Activated T-cell treated with anti-CD3 and anti-CD28 coated beads for 4 hours (primary cell): ENCODE results near the gene MYO18A.
A peak's percentile ranks its signal among the peaks of the same experiment; 100 is the strongest.
"Not testable (repeated sequence)": the region's sequence is repeated elsewhere in the genome, so short reads cannot be mapped to it uniquely, and the experiment has no call there.

Experiments used
- DNase-seq: peaks from one replicate; pipeline ENCODE4 v3.0.0-alpha.2; 2020

Gene MYO18A

DNA sequence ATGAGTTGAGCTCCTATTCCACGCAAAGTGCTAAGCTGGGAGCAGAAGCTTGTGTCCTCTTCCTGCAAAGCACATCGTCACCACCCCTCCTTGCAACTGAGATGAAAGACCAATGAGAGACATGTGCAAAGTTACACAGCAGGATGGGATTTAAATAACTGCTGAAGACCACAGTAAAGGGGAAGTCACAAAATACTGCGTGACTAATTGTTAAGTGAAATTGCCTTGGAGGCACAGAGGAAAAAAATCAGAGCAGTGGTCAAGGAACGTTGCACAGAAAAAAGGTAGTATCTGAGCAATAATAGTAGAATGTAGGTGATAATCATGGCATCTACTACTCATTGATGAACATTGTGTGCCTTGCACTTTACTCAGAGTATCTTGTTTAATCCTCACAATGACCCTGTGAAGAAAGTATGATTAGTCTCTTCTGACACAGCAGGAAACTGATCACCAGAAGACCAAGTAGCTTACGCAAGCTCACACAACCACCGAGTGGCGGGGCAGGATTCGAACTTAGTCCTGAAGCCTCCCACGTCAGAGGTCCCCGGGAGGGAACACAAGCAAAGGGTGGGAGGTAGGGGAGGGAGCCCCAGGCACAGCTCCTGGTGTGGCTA, 15.4 kb upstream of the MYO18A start:
- no peak for DNase-seq

DNA sequence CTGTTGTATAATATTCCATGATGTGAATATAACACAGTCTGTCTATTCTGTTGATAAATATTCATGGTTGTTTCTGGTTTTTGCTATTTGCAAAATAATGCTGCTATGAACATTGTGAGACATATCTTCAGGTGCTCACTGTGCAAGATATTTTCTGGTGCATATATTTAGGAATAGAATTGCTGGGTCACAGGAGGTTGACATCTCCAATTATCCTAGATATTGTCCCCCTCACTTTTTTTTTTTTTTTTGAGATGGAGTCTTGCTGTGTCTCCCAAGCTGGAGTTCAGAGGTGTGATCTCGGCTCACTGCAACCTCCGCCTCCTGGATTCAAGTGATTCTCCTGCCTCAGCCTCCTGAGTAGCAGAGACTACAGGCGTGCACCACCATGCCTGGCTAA, 14.5 kb upstream of the MYO18A start:
- no peak for DNase-seq

DNA sequence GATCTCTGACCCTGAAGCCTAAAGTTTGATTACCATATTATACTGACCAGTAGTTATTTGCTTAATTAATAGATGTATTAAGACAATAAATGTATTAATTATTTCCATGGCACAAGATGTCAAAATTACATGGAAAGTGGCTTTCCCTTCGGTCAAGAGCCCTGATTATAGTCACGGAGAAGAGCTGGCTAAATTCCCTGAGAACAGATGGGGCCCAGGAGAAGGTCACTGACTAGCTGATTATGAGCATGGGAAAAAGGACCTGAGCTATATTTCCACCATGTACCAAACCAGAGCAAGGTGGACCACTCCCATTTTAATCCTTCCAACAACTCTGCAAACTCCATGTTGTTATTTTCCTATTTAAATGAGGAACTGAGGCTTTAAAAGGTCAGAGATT, 12.9 kb upstream of the MYO18A start:
- DNase-seq, result no peak

DNA sequence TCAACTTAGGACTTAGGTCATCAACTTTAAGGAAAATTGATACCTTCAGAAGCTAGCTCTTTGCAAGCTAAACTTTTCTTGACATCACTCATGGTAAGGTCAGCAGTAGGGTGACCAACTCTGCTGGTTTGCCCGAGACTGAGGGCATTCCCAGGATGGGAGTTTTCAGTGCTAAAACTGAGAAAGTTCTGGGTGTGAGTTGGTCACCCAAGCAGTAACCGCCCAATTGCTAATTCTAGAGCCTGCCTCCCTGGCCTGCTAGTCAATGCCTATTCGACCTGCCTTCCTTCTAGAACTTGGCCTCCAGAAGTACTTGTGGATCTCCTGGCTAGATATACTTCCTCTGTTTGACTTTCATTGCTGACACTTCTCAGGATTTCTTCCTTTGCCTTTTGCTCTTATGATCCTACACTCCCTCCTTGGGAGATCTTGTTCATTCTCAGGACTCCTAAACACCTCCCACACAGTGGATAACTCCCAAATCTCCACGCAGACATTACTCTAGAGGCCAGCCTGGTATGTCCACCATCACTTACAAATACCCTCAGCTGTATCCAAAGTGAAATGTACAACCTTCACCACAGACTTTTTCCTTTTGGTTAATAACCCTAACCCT, 10.5 kb upstream of the MYO18A start:
- DNase-seq, result no peak

DNA sequence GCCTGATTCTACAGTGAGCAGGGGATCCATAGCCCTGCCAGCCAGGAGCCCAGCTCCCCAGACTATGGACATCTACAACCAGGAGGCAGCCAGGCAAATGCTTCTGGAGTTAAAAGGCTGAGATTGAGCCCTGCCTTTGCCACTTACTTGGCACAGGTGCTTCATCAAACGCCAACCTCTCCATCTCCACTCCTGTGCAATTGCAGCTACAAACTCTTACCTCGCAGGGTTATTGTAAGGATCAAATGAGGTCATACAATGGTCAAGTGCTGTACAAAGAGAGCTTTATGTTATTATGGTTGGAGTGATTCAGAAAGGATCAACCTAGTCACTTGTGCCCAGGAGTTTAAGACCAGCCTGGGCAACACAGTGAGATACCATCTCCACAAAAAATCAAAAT, 9.8 kb upstream of the MYO18A start:
- DNase-seq, result no peak

DNA sequence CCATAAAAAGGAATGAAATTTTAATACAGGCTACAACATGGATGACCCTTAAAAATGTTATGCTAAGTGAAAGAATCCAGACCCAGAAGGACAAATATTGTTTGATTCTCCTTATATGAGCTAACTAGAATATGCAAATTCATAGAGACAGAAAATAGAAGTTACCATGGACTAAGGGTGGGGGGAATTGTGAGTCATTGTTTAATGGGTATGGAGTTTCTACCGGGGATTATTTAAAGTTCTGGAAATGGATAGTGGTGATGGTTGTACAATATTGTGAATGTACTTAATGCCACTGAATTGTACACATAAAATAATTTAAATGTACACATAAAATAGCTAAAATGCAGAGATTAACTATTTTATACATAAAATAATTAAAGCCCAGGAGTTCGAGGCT, 9.2 kb upstream of the MYO18A start:
- DNase-seq, result no peak

DNA sequence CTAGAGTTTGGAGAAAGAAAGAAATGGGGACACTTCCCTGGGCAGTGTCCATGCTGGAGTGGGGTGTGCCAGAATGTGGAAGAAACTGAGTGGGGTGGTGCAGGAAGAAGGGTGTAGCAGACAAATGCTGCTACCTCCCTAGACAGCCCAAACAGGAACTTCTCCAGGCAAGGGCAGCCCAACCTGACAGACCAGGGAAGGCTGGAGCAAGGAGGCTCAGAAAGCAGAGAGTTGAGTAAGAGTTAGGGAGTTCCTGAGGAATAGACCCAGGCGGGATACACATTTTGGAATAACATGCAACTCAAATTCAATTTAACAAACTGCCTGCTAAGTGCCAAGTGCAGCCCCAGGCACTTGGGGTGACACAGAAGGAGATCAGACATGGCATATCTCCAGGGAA, 1.0 kb upstream of the MYO18A start:
- DNase-seq, result no peak

DNA sequence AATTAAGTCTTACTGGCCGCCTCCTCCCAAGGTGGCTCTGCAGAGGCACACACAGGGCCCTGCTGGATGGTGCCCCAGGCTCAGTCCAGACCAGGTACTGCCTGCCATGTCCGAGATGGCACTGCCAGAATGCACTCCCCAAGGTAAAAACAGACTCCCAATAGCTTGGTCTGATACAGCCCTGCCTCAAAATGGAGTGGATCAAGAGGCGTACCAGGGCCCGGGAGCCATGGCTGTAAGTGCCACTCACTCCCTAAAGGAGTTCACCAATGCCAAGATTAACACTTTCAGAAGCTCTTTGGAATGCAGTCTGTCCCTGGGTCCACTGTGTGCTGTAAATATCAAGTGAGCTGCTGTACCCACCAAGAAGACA, 576 bp upstream of the MYO18A start:
- no peak for DNase-seq

DNA sequence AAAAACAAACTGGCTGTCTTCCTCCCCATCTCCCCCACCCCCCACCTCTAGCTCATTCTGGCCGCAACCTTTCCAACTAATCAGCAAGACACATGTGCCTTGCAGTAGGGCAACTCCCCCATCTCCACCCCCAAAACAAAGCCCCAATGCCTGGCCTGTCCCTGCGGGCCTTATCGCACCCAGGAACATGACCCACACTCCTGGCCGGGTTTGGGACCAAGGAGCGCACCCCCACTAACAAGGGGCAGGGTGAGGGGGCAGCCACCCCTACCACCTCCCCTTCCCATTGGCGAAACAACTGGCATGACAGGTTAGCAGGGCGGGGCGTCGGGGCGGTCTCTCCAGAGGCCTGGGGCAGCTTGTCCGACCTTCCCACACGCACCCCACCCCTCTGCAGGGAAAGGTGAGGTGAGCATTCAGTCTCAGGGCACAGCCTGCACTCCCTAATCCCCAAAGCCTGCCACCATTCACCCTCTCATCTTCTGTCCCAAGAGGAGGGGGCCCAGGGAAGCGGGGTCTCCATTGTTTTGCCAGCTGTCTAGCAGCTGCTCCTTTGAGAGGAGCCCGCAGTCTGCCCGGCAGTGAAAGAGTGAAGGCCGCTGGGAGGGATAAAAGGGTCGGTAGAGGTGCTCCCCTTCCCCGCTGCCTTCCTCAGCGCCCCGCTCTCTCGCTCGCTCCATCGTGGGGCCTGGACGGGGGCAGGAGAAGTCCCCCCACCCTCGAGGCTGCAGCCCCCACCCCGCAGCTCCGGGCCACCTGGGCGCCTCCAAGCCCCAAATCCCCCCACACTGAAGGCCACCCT, 765 bp downstream of the MYO18A start:
- DNase-seq, result no peak

DNA sequence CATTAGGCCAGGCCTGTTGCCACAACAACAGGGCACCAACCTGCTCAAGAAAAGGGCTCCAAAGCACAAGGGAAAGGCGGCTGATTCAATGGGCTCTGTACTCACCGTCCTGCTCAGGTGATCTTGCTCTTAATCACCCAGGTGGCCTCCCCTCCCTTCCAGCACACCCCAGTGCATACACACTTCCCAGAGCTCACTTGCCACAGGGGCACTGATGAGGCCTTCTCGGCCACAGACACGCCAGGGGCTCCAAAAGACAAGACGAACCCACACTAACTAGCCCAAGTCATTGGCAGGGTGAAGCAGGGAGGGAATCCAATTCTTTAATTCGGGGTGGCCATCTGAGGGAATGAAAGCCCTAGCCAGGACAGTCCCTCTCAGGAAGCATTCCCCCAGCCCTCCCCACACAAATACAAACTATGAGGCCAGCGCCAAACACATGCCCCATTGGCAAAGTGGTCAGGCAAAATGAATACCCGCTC, 1.4 kb downstream of the MYO18A start:
- DNase-seq, result no peak

DNA sequence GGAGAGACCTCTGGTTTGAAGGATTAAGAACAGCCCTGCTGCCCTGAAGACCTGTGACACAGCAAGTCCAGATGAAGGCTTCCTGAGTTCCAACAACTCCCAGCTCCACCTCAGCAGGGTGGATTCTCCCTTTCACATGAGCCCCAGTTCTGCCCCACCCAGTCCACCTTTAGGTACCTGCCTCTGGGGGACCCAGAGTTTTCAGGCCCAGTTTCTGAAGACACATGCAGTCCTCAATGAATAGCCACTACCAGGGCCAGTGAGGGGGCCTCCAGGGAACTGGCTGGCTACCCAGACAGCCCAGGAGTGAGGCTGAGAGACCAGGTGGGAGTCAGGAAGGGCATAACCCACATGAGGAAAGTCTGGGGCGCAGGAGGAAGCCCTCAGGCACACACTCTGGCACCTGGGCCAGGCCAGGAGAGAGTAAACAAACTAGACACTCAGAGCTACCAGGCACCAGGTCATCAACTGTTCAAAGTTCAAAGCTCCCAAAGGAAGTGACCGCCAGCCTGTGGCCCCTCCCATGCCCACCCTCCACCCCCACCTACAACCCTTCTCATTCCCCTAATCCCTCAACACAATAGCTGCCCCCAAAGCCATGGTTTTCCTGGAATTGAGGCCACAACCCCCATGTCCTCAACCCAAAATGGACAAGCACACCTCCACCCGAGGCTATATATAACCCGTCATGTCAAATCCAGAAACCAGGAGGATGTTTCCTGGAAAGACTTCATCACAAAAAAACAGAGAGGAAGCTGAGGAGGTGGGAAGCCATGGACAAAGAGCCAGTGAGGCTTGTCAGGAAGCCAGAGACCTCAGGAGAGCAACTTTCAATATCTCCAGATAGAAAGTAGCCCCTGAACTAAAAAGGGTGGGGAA, 2.1 kb downstream of the MYO18A start:
- no peak for DNase-seq

DNA sequence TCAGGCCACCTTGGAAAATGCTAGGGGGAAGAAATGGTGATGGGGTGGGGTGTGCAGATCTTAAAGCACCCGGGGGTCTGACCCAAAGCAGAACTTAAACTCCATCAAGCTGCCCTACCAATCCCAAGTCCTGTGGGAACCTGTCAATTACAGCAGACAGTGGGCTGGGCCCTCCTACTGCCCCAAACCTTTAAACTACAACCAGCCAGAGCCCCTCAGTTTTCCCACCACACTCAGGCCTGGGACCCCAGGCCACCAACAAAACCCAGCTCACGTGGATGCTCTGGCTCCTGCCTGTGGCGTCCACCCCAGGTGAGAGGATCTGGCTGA, 2.7 kb downstream of the MYO18A start:
- DNase-seq, result no peak

DNA sequence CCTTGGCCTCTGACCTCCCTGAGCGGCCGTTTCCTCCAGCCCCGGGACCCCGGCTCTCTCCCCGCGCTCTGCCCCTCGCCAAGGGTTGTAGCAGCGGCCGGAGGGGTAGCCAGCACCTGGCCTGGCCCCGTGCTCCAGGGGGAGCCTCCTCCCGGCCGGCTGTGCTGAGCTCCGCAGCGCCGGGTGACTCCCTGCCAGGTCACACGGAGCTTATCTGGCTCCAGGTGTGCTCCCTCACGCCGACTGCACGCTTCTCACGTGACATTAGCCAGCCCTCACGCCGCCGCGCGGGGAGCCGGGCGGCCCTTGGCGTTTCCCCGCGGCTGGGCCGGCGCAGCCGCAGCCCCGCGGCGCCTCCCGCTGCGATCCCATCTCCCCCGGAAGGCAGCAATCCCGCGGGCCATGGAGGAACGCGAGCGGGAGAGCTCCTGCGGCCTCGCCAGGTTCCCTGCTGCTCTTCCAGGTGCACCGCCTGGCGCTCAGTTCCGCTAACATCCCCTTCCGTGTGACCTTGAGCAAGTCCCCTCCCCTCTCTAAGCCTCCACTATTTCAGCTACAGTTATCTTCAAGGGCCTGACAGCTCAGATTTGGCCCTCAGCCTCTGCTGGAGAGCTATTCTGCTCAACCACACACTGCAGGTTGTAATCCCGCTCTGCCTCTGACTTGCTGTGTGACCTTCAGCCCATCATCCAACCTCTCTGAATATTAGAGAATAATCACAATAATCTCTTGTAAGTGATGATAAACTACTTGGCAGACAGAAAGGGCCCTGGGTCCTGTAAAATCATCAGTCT, 3.4 kb downstream of the MYO18A start:
- DNase-seq, result peak; percentile 29

DNA sequence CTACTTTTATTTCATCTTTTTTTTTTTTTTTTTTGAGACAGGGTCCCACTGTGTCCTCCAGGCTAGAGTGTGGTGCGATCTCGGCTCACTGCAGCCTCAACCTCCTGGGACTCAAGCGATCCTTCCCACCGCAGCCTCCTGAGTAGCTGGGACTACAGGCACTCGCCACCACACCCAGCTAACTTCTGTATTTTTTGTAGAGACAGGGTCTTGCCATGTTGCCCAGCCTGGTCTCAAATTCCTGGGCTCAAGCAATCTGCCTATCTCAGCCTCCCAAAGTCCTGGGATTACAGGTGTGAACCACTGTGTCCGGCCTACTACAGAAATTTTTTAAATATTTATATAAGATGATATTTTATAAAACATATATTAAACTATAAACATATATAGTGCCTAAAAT, 4.8 kb downstream of the MYO18A start:
- DNase-seq, result no peak

DNA sequence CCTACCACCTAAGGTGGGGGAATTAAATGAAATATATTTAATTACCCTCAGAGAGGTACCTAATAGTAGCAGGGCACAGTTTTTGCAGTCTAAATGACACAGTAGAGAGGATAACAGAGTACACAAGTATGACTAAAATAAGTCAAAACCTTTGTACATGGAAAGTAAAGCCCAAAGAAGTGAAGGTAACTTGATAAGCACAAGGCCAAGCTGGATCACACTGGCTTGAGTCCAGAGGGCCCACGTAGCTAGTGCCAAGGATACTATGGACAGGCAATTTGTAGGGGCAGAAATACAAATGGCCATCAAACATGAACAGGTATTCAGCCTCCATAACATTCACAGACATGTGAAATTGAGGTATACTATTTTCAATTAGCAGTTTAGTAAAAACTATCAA, 7.6 kb downstream of the MYO18A start:
- DNase-seq, result no peak

DNA sequence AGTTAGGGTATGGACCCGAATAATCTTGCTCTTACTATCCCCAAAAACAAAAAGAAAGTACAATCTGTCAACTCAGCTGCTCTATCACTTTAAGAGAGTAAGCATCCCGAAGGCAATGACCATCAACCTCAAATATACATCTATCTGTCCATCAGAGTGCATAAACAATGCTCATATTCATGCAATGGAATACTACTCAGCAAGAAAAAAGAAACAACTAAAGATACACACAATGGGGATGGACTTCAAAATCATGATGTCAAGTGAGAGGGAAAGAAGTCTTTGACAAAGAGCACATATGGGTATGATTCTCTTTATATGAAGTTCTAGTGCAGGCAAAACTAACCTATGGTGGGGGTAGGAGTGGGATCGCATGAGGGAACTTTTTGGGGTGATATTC, 9.5 kb downstream of the MYO18A start:
- no peak for DNase-seq

DNA sequence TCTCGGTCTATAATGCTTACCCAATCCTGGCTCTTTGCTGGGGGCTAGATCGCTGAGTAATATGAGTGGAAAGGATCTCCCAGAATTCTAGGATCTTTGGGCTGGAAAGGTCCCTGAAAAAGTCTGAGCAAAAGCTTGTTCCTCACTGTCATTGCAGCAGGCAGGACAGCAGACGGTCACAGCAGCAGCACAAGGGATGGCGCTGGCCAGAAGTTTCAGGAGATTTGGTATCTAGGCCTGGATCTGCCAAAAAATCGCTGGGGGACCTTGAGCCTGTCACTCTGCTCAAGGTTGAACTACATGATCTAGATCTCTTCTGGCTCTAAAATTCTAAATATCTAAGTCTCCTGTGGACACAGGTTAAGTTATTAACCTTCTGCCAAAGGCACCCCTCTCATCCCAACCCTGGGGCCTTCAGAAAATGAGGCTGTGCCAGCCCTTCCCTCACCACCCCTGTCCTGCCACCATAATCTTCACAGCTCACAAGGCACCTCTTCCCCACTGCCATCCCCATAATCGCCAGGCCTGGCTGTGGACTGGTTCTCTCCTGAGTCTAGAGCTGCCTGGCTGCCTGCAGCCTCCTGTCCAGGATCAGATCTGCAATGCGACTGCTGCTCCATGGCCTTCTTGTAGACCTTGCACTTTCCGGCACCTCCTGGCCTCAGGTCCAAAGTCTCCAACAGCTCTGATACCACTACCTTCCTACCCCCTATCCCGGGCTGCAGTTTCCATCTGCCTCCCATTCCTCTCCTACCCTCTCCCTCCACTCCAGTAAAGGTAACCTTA, 10.2 kb downstream of the MYO18A start:
- no peak for DNase-seq

DNA sequence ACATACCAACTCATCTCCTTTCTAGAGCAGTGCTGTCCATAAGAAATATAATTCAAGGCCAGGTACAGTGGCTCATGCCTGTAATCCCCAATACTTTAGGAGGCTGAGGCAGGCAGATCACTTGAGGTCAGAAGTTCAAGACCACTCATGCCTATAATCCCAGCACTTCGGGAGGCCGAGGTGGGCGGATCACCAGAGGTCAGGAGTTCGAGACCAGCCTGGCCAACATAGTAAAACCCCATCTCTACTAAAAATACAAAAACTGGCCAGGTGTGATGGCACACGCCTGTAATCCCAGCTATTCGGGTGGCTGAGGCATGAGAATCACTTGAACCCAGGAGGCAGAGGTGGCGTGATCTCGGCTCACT, 11.5 kb downstream of the MYO18A start:
- not testable (repeated sequence) for DNase-seq

DNA sequence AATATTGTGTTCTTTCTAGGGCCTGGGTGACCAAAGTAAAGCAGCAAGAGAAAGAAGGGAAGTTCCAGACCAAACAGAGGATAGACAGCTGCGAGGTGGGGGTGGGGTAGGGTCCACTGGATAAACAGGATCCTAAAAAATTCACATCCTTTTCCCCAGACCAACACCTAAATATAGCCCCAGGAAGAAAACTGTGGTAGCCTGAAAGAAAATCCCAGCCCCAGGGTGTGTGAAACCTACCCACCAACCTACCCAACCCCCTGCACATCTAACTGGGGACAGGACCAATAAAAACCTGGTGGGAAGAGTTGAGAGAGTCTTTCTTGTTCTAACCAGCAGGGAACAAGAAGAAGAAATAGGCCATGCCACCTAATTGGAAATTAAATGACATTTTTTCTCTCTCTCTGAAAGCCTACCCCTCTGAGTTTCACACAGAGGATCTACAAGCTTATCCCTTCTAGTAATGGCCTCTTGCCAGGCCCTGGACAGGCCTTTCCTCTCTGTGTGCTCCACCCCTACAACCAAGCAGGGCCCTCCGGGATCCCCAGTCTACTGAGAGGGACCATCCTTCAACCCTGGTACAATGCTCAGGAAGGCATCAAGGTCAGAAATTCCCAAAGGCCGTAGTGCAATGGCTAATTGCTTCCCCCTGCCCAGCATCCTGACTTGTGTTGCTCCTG, 12.0 kb downstream of the MYO18A start:
- DNase-seq, result no peak

DNA sequence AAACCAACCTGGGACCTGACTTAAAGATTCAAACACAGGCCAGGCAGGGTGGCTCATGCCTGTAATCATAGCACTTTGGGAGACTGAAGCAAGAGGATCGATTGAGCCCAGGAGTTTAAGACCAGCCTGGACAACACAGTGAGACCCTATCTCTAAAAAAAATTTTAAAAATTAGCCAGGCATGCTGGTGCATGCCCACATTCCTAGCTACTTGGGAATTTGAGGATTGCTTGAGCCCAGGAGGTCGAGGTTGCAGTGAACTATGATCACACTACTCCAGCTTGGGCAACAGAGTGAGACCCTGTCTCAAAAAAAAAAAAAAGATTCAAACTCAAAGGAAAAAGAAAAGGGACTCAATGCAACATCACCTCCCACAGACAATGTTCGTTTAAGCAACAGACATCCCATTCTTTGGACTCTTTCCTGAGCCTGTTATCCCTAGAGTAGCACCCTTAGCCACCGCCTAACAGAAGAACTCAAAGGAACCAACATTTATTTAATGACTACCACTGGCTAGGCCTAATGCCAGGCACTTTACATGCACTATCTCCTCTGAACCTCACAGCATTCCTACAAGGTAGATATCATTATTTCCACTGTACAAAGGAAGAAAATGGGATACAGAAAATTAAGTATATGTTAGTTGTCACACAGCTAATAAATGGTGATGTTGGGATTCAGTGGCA, 12.7 kb downstream of the MYO18A start:
- DNase-seq, result no peak

DNA sequence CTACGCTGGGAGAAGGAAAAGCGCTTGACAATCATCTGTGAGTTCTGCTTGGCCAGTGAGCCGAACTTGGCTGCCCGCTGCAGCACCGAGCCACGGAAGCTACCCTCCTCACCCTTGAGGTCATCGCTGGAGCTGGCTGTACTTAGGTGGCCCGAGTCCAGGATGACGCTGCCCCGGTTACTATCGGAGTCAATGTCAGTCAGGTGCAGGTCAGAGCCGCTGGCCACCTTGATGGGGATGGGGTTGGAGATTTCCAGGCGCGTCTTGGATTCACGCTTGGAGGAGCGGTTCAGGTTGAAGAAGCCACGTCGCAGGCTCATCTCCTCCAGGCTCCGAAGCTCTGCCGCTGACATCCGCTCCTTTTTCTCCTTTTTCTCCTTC, 13.7 kb downstream of the MYO18A start:
- no peak for DNase-seq
